HepG2 (cell line): ENCODE measurements around the gene PSMC4. TPM values are rescaled to one million over a fixed set of nuclear protein-coding genes. Genes with fewer than 3 reads are reported as not detected.

Source experiments
- BRF2 ChIP-seq: sonication (generic); formaldehyde crosslinking; IDR thresholded peaks from 2 replicates; pipeline ENCODE4 v1.8.1; 2022; ENCODE audit warnings: mild to moderate bottlenecking, missing genetic modification reagents
- CERS6 ChIP-seq: sonication (generic); formaldehyde crosslinking; IDR thresholded peaks from 2 replicates; pipeline ENCODE4 v1.5.0; 2020; ENCODE audit warnings: missing genetic modification reagents
- CHCHD3 ChIP-seq: sonication (generic); formaldehyde crosslinking; IDR thresholded peaks from 2 replicates; pipeline ENCODE4 v1.8.0; 2022; ENCODE audit warnings: mild to moderate bottlenecking, missing genetic modification reagents, moderate library complexity
- HNF1A ChIP-seq, 2 experiments: sonication (generic) in 1 of 2; formaldehyde crosslinking in 1 of 2; IDR thresholded peaks; 2 replicates each; pipeline versions ENCODE4 v1.4.0 to v1.6.1; 2016 to 2020; ENCODE audit warnings: borderline replicate concordance in 1 of 2, low read depth in 1 of 2, mild to moderate bottlenecking in 1 of 2, missing genetic modification reagents in 1 of 2
- HNRNPK ChIP-seq: fragments of 200-400 bp; formaldehyde crosslinking; IDR thresholded peaks from 2 replicates; pipeline ENCODE4 v1.6.1; 2018; ENCODE audit warnings: low read length, low read depth, moderate library complexity, mild to moderate bottlenecking; ENCODE audit not compliant: poor library complexity, severe bottlenecking
- HOMEZ ChIP-seq: IDR thresholded peaks from 2 replicates; pipeline ENCODE4 v1.6.1; 2016; ENCODE audit warnings: low read depth
- MATR3 ChIP-seq: sonication (generic); formaldehyde crosslinking; IDR thresholded peaks from 2 replicates; pipeline ENCODE4 v1.4.0; 2020; ENCODE audit warnings: missing genetic modification reagents
- MYPOP ChIP-seq: sonication (generic); formaldehyde crosslinking; IDR thresholded peaks from 2 replicates; pipeline ENCODE4 v1.8.1; 2023; ENCODE audit warnings: mild to moderate bottlenecking, moderate library complexity, missing genetic modification reagents
- PHF21A ChIP-seq: sonication (generic); formaldehyde crosslinking; IDR thresholded peaks from 2 replicates; pipeline ENCODE4 v1.5.0; 2020; ENCODE audit warnings: mild to moderate bottlenecking, missing genetic modification reagents
- RFXAP ChIP-seq: sonication (generic); formaldehyde crosslinking; IDR thresholded peaks from 2 replicates; pipeline ENCODE4 v1.4.0; 2020; ENCODE audit warnings: missing genetic modification reagents, borderline replicate concordance
- THAP11 ChIP-seq: IDR thresholded peaks from 2 replicates; pipeline ENCODE4 v1.6.1; 2016; ENCODE audit warnings: missing biosample characterization, missing genetic modification reagents
- ZNF564 ChIP-seq: sonication (generic); formaldehyde crosslinking; IDR thresholded peaks from 2 replicates; pipeline ENCODE4 v1.8.1; 2023; ENCODE audit warnings: mild to moderate bottlenecking, missing genetic modification reagents
- polyA plus RNA-seq, 8 experiments: library from polyadenylated mRNA; depleted of rRNA in 3 of 8; stranded (reverse) in 7 of 8; unstranded in 1 of 8; fragments of >200 nt; fragmentation: Illumina TruSeq in 4 of 8; extraction: Trizol in 4 of 8; gene quantifications; 2 replicates each; pipeline versions ENCODE4 v1.2.1 to v1.2.3, GENCODE V29; 2011 to 2016; ENCODE audit warnings: low read depth in 4 of 8, missing spikeins in 1 of 8, mixed read lengths in 1 of 8; ENCODE audit not compliant: insufficient read depth in 1 of 8
- total RNA-seq, 5 experiments: library from RNA; depleted of rRNA; stranded (reverse); fragments of >200 nt; fragmentation: Illumina TruSeq; extraction: Trizol; gene quantifications; 2 replicates each; pipeline ENCODE4 v1.2.3, GENCODE V29; 2016; ENCODE audit warnings: low read depth in 1 of 5

Gene PSMC4
- total and polyA plus RNA-seq, 2 of the 13 experiments (the other 11 are each of a cell fraction or from before 2014, with no cell fraction given), result 49.9 to 160 TPM

- TF ChIP-seq HOMEZ (CRISPR knock-in tag), result peak; percentile 70
- peak; percentile 22; the same call in 1 of the 2 replicates for TF ChIP-seq HNF1A (IDR thresholded peaks at IDR 0.05; ENCODE audit: low read depth)
- peak; percentile 73; the same call in 1 of the 2 replicates for TF ChIP-seq HNF1A (CRISPR knock-in tag; IDR thresholded peaks at IDR 0.05; ENCODE audit: borderline replicate concordance)
- no peak for TF ChIP-seq MATR3 (CRISPR knock-in tag)
- peak; percentile 71; the same call in 1 of the 2 replicates for TF ChIP-seq MYPOP (CRISPR knock-in tag)
- TF ChIP-seq RFXAP (CRISPR knock-in tag), result peak; percentile 81
- TF ChIP-seq CERS6 (CRISPR knock-in tag), result no peak
- peak; percentile 70; the same call in 1 of the 2 replicates for TF ChIP-seq PHF21A
- TF ChIP-seq BRF2 (CRISPR knock-in tag), result no peak
- 0 out of 2 replicates have a peak, but pooled peaks have one; percentile 82 for TF ChIP-seq CHCHD3 (CRISPR knock-in tag)
- peak; percentile 100 for TF ChIP-seq THAP11 (CRISPR knock-in tag)
- no peak; the same call in 1 of the 2 replicates for TF ChIP-seq ZNF564 (CRISPR knock-in tag)
- no peak for TF ChIP-seq HNRNPK
These were observed at the start of gene PSMC4 (continued) for GRCh38 chr19:39970675-39971379.
